Mesodermal cell (in vitro differentiated cells): ENCODE results near the gene PHLDA1.

Experiments used
- H3K27ac ChIP-seq: 2 replicates; pipeline ENCODE4 v1.7.0; 2013; ENCODE audit warnings: mild to moderate bottlenecking, low read depth, low read length, moderate library complexity; ENCODE audit not compliant: severe bottlenecking
- H3K36me3 ChIP-seq: 2 replicates; pipeline ENCODE4 v1.7.1; 2013; ENCODE audit warnings: mild to moderate bottlenecking, low read length, moderate library complexity; ENCODE audit not compliant: control insufficient read depth, insufficient read depth
- H3K4me1 ChIP-seq: one replicate; pipeline ENCODE4 v1.7.1; 2013; ENCODE audit warnings: mild to moderate bottlenecking, low read length; ENCODE audit not compliant: insufficient read depth, control insufficient read depth, poor library complexity, severe bottlenecking
- H3K4me3 ChIP-seq: 2 replicates; pipeline ENCODE4 v1.7.0; 2013; ENCODE audit warnings: low read length, control low read depth, mild to moderate bottlenecking; ENCODE audit not compliant: insufficient read depth, poor library complexity, severe bottlenecking; ENCODE audit errors: extremely low read depth
- H3K9me3 ChIP-seq: 2 replicates; pipeline ENCODE4 v1.7.1; 2013; ENCODE audit warnings: mild to moderate bottlenecking, low read length, moderate library complexity; ENCODE audit not compliant: control insufficient read depth
- WGBS, 2 experiments: methylation state at CpG; one replicate each; pipeline ENCODE4 v1.1.5; 2013; ENCODE audit warnings: missing lambda C conversion rate in 2 of 2; ENCODE audit not compliant: insufficient coverage in 2 of 2; 5-methylcytosine and 5-hydroxymethylcytosine counted together

The PHLDA1 gene

DNA sequence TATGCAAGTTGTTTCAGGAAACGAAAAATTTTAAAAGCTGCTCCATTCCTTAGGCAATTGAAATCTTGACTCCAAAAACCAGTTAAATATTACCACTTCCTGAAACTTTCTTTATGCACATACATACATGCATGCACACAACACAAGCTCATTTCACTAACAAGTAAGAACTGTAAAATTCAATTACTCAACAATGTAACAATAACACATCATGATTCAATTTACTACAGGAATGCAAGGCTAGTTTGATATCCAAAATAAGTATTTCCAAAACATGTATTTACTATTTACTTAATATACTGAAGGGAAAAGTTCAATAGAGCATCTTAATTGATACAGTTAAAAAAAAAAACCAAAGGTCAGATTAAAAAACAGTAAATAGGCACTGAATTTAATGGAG is 33.3 kb upstream of the PHLDA1 start:
- H3K27ac ChIP-seq = no peak overlapping the region
- H3K36me3 ChIP-seq = peaks cover 88% of the 10 kb centered on the region
- peaks cover 11% of the 10 kb centered on the region for H3K9me3 ChIP-seq
- H3K4me3 ChIP-seq = no peak overlapping the region
- 86 to 100% methylated on average over 1 of the region's 1 CpG for WGBS, 2 experiments
- no peaks in the 10 kb centered on the region for H3K4me1 ChIP-seq

DNA sequence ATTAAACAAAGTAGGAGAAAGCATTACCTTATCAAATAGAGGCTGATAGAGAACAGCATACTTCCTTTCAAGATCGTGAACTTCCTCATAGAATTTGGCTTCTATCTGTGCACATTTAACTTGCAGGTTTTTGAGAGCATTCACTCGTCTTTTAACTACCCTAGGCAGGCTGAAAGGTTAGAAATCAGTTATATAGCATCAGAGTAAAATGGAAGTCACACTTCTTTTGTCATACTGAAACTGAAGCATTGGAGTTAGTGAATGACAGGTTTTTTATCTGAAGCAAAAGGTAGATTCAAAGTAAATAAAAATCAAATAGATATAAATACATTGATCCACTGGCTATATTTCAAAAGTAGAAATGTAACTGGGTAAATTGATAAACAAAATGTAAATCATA is 28.5 kb upstream of the PHLDA1 start:
- Histone ChIP-seq H3K4me1 (no peaks in the 10 kb centered on the region), H3K36me3 (peaks cover 88% of the 10 kb centered on the region), H3K27ac (no peak overlapping the region), H3K4me3 (no peak overlapping the region), H3K9me3 (peaks cover 4% of the 10 kb centered on the region)
- WGBS, 2 experiments = 83% methylated on average over 1 of the region's 2 CpGs; no CpG with 5 or more reads in 1 of the 2 experiments

DNA sequence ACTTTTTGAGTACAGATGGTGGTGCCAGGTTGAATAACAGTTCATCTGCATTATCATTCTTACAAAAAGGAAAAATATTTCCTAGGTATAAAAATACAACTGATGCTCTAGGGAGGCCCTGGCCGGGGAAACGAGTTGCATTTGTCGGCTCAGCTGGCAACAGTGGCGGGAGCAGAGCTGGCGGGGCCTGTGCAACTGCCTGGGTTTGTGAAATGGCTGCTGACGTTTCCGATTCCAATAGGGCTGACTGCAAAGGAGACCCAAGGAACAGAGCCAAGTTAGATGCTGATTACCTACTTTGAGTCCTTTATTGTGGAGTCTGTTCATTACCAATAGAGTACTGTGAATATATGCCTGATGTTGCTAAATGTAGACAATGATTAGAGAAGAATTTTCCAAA is 25.8 kb upstream of the PHLDA1 start:
- WGBS, 2 experiments = 94 to 100% methylated on average over 5 to 6 of the region's 7 CpGs
- H3K4me3 ChIP-seq = no peak overlapping the region
- H3K36me3 ChIP-seq = peaks cover 94% of the 10 kb centered on the region

DNA sequence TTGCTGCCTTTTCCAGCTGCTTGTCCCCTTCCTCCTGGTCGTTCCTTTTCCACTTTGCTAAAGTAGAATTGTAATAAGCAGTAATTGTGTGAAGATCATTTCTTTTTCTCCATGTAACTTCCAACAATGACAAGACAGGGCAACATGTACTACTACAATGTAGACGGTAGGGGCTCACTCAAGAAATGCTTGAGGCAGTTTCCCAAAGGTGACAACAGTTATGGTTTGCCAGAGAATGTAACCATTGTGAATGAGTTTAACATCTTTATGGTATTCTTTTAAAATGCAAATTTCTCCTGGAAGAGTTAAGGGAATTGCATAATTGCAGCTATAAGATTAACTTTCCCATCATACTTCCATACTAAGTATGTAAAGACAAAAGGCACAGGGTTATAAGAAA is 23.8 kb upstream of the PHLDA1 start:
- H3K36me3 ChIP-seq = peaks cover 90% of the 10 kb centered on the region

More for the DNA sequence above, 25.8 kb upstream of the PHLDA1 start:
- H3K9me3 ChIP-seq = no peaks in the 10 kb centered on the region
- no peaks in the 10 kb centered on the region for H3K4me1 ChIP-seq
- H3K27ac ChIP-seq = no peak overlapping the region

DNA sequence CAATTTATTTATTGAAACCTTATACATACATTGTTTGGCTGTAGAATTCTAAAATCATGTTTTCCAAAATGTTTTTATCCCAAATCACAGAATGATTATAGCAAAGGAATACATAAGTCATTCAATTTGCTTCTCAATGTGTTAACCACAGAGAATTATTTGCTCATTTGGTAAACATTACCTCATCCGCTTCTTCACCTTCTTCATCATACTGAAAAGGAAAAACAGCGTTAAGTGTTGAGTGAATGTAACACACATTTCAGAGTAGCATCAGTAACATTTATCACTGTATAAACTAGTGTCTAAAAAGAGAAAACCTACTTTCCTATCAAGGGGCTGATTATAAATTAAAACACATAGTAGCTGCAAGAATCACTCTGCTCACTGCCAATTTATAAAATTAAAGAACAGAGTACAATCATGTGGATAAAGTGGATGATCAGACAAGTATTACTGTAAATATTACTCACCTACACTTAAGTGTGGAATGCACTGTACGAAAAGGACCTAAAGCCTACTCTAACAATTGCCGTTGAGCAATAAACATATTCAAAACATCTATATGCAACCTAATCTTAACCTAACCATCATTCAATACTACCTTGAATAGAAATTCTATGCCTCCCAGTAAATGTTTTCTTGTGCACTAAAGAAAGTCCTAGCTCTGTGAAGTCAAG is 18.1 kb upstream of the PHLDA1 start:
- H3K4me1 ChIP-seq = no peaks in the 10 kb centered on the region
- 94 to 100% methylated on average over 2 of the region's 4 CpGs for WGBS, 2 experiments
- H3K27ac ChIP-seq = no peak overlapping the region
- H3K4me3 ChIP-seq = no peak overlapping the region
- no peaks in the 10 kb centered on the region for H3K9me3 ChIP-seq
- peaks cover 73% of the 10 kb centered on the region for H3K36me3 ChIP-seq

More for the DNA sequence above, 23.8 kb upstream of the PHLDA1 start:
- 60% methylated on average over 1 of the region's 2 CpGs; no CpG with 5 or more reads in 1 of the 2 experiments for WGBS, 2 experiments
- no peaks in the 10 kb centered on the region for H3K4me1 ChIP-seq
- H3K4me3 ChIP-seq = no peak overlapping the region
- H3K9me3 ChIP-seq = no peaks in the 10 kb centered on the region
- H3K27ac ChIP-seq = no peak overlapping the region

DNA sequence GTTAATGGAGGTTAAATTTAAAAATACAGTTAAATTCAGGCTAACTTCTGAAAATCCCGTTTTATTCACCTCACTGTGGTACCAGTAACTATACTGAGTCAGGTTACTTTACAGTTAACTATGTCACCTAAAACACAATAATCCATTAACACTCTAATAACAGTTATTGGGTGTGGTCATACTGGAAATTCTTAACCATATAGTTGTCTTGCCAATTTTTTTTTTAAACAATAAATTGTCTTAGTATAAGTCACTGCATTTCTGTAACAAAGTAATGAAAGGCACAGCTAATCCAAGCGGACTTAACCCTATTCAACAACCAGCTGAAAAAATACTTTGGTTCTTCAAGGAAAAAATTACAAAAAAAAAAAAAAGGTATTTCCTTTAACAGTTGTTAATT is 16.2 kb upstream of the PHLDA1 start:
- no CpG with 5 or more reads among the region's 2 CpGs for WGBS, 2 experiments
- no peak overlapping the region for H3K4me3 ChIP-seq
- no peaks in the 10 kb centered on the region for H3K9me3 ChIP-seq
- H3K36me3 ChIP-seq = peaks cover 72% of the 10 kb centered on the region
- H3K4me1 ChIP-seq = no peaks in the 10 kb centered on the region
- no peak overlapping the region for H3K27ac ChIP-seq

DNA sequence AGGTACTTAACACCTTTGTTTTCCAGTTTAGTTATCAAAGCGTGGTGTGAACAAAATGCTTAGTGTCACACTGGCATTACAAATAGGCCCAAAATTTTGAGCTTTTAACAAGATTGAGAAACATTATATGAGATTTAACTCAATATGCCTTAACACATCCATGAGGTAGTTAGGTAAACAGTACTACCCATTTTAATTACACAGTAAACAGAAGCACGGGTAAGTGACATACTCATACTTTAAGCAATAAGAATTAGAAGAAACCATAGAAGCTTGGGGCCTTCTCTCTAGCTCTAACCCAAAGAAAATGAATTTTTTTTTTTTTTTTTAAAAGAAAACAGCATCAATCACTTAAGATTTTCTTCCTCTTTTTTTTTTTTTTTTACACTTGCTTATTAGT is 15.5 kb upstream of the PHLDA1 start:
- 100% methylated on average over 1 of the region's 2 CpGs; no CpG with 5 or more reads in 1 of the 2 experiments for WGBS, 2 experiments
- H3K27ac ChIP-seq = peak overlapping the region; percentile 20
- H3K4me1 ChIP-seq = no peaks in the 10 kb centered on the region
- no peaks in the 10 kb centered on the region for H3K9me3 ChIP-seq
- no peak overlapping the region for H3K4me3 ChIP-seq
- peaks cover 66% of the 10 kb centered on the region for H3K36me3 ChIP-seq

DNA sequence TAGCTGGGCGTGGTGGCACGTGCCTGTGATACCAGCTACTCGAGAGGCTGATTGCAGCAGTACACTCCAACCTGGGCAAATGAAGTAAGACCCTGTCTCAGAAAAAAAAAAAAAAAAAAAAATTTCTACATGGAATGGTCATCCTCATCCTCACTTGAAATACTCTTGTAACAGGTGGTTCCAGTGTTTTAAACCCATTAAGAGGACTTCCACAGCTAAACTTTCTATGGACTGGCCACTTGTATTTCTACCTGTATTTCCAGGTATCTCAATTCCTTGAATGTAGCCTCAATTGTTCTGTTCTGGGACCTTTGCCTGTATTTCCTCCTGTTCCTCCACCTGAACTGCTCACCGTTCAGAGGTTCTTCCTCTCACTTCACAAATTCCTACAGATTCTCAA is 11.8 kb upstream of the PHLDA1 start:
- WGBS, 2 experiments = 95 to 100% methylated on average over 1 to 3 of the region's 4 CpGs
- H3K4me3 ChIP-seq = no peak overlapping the region
- no peaks in the 10 kb centered on the region for H3K9me3 ChIP-seq
- peaks cover 33% of the 10 kb centered on the region for H3K36me3 ChIP-seq
- no peak overlapping the region for H3K27ac ChIP-seq
- peaks cover 12% of the 10 kb centered on the region for H3K4me1 ChIP-seq

DNA sequence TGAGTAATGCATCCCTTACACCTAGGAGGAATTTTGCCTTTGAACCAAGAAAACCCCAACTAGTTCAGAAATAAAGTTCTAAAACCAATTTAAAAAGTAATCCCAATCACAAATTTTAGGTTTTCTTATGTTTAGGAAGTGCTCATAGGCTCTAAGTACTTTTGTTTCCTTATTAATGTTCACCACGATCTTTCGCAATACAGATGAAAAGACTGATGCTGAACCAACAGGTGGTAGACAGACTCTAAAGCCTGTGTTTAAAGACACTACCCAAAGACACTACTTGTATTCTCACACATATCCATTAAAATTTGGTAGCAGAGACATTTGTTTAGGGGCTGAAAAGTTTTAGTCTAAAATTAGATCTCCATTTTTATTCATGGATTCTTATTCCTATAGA is 10.6 kb upstream of the PHLDA1 start:
- Histone ChIP-seq H3K36me3 (peaks cover 28% of the 10 kb centered on the region), H3K9me3 (no peaks in the 10 kb centered on the region), H3K4me1 (peaks cover 23% of the 10 kb centered on the region), H3K27ac (no peak overlapping the region), H3K4me3 (no peak overlapping the region)
- WGBS, 2 experiments = no CpG with 5 or more reads among the region's 2 CpGs

DNA sequence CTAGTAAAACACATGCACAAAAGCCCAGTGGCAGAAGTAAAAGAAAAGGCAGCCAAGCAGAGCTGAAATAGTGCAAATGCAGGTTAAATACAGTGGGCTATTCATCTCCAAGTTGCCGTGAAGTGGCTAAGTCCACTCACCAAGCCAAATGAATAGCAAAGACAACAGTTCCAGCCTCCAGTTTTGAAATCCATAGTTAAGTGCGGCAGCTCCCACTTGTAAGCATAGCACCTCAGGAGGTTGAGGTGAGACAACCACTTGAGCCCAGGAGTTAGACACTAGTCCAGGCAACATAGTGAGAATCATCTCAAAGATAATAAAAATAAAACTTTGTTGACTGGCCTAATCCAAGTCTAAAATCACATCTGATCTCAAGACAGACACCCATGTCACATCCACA is 9.8 kb upstream of the PHLDA1 start:
- WGBS, 2 experiments = 92 to 100% methylated on average over 2 of the region's 2 CpGs
- Histone ChIP-seq H3K27ac (peak overlapping the region; percentile 2), H3K4me1 (peaks cover 25% of the 10 kb centered on the region), H3K36me3 (peaks cover 22% of the 10 kb centered on the region), H3K4me3 (no peak overlapping the region), H3K9me3 (no peaks in the 10 kb centered on the region)

DNA sequence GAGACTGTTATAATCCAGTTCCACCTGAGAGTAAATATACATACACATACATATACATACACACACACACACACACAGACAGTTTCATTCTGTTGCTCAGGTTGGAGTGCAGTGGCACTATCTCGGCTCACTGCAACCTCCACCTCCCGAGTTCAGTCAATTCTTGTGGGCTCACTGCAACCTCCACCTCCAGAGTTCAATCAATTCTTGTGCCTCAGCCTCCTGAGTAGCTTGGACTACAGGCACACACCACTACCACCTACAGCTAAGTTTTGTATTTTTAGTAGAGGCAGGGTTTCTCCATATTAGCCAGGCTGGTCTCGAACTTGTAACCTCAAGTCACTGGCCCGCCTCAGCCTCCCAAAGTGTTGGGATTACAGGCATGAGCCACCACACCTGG is 8.9 kb upstream of the PHLDA1 start:
- peaks cover 25% of the 10 kb centered on the region for H3K4me1 ChIP-seq
- 71 to 93% methylated on average over 3 to 4 of the region's 4 CpGs for WGBS, 2 experiments
- no peak overlapping the region for H3K27ac ChIP-seq
- H3K4me3 ChIP-seq = no peak overlapping the region
- peaks cover 18% of the 10 kb centered on the region for H3K36me3 ChIP-seq
- H3K9me3 ChIP-seq = no peaks in the 10 kb centered on the region
